ENCODE data around the gene CASZ1. TPM values are rescaled to one million over a fixed set of nuclear protein-coding genes. Genes with fewer than 3 reads are reported as not detected.

The CASZ1 gene
- total RNA-seq, 1 experiment from 2014 or later = 0.58 TPM

DNA sequence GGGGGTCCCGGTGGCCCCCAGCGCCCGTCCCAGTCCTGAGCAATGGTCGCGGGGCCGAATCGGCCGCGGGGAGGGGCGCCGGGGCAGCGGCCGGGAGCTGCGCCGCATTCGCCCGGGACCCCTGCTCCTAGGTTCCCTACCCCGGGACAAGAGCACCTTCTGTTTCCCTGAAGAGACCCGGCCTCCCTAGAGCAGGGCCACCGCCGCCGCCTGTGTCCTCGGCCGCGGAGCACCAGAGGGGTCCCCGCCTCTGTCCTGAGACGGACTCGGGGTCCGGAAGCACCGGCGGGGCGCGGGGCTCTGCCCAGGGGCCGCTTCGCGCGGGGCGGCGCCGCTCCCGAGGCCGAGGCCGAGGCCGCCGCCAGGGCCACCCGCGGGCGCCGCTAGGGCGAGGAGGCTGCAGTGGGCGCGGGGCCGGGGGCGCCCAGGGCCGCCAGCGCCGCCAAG lies 157.9 kb downstream of the CASZ1 start:
- H3K27ac ChIP-seq = no peak overlapping the region
- H3K9me3 ChIP-seq (replicated peaks) = no peaks in the 10 kb centered on the region
- H3K27me3 ChIP-seq (replicated peaks) = peaks cover 14% of the 10 kb centered on the region
- DNase-seq (ENCODE audit: low read depth in 1 of 2, low spot score in 2 of 2) = no peak
- no peaks in the 10 kb centered on the region for H3K36me3 ChIP-seq
- no peak overlapping the region for H3K4me3 ChIP-seq
- H3K4me1 ChIP-seq (replicated peaks) = peaks cover 12% of the 10 kb centered on the region

GRCh38 chr1:10637834-10638558 lies 158.4 kb downstream of the CASZ1 start:
- Histone ChIP-seq H3K36me3 (no peaks in the 10 kb centered on the region), H3K27ac (no peak overlapping the region), H3K27me3 (replicated peaks) (peaks cover 14% of the 10 kb centered on the region), H3K4me3 (no peak overlapping the region), H3K4me1 (replicated peaks) (peaks cover 12% of the 10 kb centered on the region), H3K9me3 (replicated peaks) (no peaks in the 10 kb centered on the region)
- no peak for DNase-seq (ENCODE audit: low read depth in 1 of 2, low spot score in 2 of 2)

DNA sequence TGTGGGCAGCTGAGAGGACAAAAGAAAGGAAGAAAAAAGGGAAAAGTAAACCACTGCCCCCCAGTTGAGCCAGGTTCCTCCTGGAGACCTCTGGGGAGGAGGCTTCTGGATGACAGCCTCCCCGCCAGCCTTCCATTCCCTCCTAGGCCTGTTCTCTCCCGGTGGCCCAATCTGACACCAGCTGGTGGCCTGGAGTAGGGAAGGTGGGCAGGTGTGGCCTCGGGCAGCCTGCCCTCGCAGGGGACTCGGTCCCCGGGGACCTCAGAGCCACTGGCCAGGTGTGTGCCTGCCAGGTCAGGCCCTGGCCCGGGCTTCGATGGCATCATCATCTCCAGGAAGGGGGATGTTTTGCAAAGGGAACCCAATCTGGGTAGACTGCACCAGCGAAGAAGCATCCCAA lies 159.0 kb downstream of the CASZ1 start:
- Histone ChIP-seq H3K4me1 (replicated peaks) (peaks cover 12% of the 10 kb centered on the region), H3K27ac (no peak overlapping the region), H3K4me3 (no peak overlapping the region), H3K36me3 (no peaks in the 10 kb centered on the region), H3K9me3 (replicated peaks) (no peaks in the 10 kb centered on the region), H3K27me3 (replicated peaks) (peaks cover 14% of the 10 kb centered on the region)
- DNase-seq (ENCODE audit: low read depth in 1 of 2, low spot score in 2 of 2) = no peak

DNA sequence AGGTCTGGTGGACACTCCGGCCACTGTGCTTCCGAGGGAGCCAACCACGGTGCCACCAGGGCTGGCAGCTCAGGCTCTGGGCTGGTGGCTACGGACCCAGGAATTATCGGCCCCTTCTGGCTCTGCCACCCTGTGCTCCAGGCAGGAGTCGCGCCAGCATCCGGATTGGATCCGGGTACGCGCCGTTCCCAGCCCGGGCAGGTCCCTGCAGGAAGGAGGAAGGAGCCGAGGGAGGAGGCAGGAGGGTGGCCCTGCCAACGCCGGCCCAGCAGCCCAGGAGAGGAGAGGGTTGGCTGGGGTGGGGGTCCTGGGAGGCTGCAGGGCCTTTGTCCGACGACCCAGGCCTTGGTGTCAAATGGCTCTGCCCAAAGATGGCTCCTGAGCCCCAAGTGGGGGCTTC lies 160.5 kb downstream of the CASZ1 start:
- Histone ChIP-seq H3K9me3 (replicated peaks) (no peaks in the 10 kb centered on the region), H3K4me1 (replicated peaks) (peaks cover 12% of the 10 kb centered on the region), H3K36me3 (no peaks in the 10 kb centered on the region), H3K27ac (no peak overlapping the region), H3K27me3 (replicated peaks) (peaks cover 14% of the 10 kb centered on the region), H3K4me3 (no peak overlapping the region)
- no peak for DNase-seq (ENCODE audit: low read depth in 1 of 2, low spot score in 2 of 2)

DNA sequence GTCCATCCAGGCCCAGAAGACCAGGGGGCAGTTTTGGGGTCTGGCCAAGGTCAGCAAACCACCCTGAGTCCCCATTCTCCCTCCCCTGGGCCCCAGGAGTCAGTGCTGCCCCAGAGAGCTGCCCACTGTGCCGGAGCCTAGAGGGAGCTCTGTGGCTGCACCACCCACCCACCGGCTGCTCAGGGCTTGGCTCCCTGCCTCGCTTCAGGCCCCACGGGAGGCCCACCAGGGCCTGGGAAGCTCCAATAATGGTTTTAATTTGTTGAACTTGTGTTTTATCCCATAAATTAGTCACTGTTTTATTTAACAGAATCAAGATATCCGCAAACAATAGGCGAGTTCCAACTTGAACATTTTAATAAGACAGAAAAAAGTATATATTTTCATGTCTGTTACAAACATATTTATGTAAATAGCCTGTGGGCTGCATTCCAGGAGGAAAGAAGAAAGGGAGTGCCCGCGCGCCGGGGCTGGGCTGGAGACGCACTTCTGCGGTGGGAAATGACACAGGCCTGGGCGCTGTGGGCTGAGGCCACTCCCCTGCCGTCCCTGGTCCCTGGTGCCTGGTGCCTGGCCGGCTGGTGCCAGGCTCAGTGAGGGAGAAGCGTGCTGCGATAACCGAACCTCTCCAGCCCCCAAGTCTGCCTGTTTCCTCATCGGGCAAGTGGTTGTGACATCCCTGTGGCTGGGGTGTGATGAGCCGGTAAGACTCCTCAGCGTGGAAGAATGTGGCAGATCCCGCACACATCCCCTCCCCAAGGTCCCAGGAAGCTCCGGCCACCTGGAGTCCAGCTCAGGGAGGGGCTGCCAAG lies 161.2 kb downstream of the CASZ1 start:
- Histone ChIP-seq H3K4me3 (no peak overlapping the region), H3K27ac (no peak overlapping the region), H3K4me1 (replicated peaks) (peaks cover 12% of the 10 kb centered on the region), H3K9me3 (replicated peaks) (no peaks in the 10 kb centered on the region), H3K27me3 (replicated peaks) (peaks cover 14% of the 10 kb centered on the region), H3K36me3 (no peaks in the 10 kb centered on the region)
- DNase-seq (ENCODE audit: low read depth in 1 of 2, low spot score in 2 of 2) = peak in 1 of 2 experiments; percentile 27

DNA sequence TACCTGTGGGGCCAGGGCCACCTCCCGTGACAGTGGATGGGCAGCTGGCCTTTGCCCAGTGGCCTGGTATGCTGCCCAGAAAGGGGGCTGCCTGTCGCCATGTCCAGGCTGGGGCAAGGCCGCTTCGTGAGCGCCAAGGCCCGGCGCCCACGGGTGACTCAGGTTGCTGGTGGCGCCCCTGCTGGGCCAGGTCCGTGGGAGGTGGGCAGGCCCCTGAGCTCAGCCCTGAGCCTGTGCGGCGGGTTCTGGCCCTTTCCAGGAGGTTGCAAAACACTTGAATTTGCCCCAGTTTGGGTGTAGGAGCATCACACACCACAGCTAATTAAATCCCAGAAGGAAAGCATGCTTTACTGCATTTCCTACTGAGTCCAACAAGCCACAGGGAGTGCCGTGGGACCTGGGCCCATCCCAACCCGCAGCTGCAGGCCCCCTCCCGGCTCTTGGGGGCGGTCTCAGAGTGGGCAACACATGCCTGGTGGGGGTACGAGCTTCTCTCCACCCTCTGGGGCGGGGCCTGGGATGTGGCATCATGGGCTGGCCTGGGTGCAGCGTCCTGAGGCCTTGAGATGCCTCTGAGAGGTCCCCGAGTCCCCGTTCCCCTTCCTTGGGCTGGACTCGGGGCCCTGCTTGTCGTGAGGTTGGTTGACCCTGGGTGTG lies 161.9 kb downstream of the CASZ1 start:
- H3K9me3 ChIP-seq (replicated peaks) = no peaks in the 10 kb centered on the region
- no peak overlapping the region for H3K4me3 ChIP-seq
- peaks cover 12% of the 10 kb centered on the region for H3K4me1 ChIP-seq (replicated peaks)
- H3K27me3 ChIP-seq (replicated peaks) = peaks cover 13% of the 10 kb centered on the region
- peaks cover 2% of the 10 kb centered on the region; the same call in 1 of the 2 replicates for H3K36me3 ChIP-seq
- H3K27ac ChIP-seq = no peak overlapping the region
- no peak for DNase-seq (ENCODE audit: low read depth in 1 of 2, low spot score in 2 of 2)

DNA sequence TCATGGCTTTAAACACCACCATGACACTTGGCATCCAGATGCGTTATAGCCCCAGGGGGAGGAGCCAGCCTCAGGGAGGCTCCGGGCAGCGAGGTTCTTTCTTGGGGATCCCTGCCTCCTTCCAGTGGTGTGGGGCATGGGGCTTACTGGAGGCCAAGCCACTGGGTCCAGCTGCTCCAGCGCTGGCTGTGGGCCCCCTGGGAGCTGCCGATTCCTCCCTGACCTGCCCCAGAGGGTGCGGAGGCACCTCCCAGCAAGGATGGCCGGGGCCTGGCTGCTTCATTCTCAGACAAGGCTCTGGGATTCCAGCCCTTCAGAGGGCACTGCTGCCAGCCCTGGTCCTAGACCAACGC lies 162.4 kb downstream of the CASZ1 start:
- peaks cover 9% of the 10 kb centered on the region for H3K27me3 ChIP-seq (replicated peaks)
- H3K27ac ChIP-seq = no peak overlapping the region

DNA sequence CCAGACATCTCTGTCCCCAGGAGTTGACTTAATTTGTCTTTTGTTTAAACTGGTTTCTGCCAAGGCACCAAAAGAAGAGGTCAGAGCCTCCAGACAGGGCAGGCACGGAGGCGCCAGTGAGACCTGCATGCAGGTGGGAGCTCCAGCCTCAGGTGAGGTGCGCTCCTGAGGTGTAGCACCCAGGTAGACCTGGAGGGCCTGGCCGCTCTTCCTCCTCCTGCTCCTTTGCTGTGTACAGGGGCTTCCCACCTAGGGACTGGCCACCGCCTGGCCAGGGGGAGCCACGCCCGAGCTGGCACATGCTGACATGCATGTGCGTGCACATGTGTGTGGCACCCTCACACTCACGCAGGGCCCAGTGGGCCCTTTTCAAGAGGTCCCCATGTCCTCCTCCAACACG lies 163.0 kb downstream of the CASZ1 start:
- Histone ChIP-seq H3K36me3 (peaks cover 3% of the 10 kb centered on the region; the same call in 1 of the 2 replicates), H3K4me1 (replicated peaks) (peaks cover 12% of the 10 kb centered on the region), H3K27me3 (replicated peaks) (peaks cover 7% of the 10 kb centered on the region), H3K9me3 (replicated peaks) (no peaks in the 10 kb centered on the region), H3K4me3 (no peak overlapping the region), H3K27ac (no peak overlapping the region)
- DNase-seq (ENCODE audit: low read depth in 1 of 2, low spot score in 2 of 2) = no peak

More for the DNA sequence above, 162.4 kb downstream of the CASZ1 start:
- Histone ChIP-seq H3K36me3 (peaks cover 3% of the 10 kb centered on the region; the same call in 1 of the 2 replicates), H3K4me3 (no peak overlapping the region), H3K9me3 (replicated peaks) (no peaks in the 10 kb centered on the region), H3K4me1 (replicated peaks) (peaks cover 12% of the 10 kb centered on the region)
- DNase-seq (ENCODE audit: low read depth in 1 of 2, low spot score in 2 of 2) = no peak

DNA sequence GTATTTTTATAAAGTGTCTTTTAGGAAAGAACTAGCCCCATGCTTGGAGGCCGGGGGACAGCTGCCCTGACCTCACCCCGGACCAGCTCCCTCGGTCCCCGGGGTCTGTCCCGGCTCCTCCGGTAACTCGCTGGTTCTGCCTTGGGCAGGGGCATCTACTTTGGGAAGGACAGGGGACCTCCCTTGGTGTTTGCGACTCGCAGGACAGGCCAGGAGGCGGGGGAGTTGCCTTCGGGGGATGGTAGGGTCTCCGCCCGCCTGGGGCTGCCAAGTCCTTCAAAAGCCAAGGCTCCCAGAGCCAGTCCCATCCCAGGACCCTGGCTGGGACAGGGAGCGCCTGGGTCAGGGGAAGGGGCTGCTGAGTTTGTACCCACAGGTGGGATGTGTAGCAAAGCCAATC lies 163.8 kb downstream of the CASZ1 start:
- Histone ChIP-seq H3K27me3 (replicated peaks) (no peaks in the 10 kb centered on the region), H3K27ac (no peak overlapping the region), H3K4me3 (no peak overlapping the region), H3K9me3 (replicated peaks) (no peaks in the 10 kb centered on the region), H3K4me1 (replicated peaks) (peaks cover 12% of the 10 kb centered on the region), H3K36me3 (peaks cover 3% of the 10 kb centered on the region; the same call in 1 of the 2 replicates)
- no peak for DNase-seq (ENCODE audit: low read depth in 1 of 2, low spot score in 2 of 2)

- peaks cover 3% of the 10 kb centered on the region; the same call in 1 of the 2 replicates for H3K36me3 ChIP-seq
- H3K4me3 ChIP-seq = no peak overlapping the region
- no peak overlapping the region for H3K27ac ChIP-seq
- no peaks in the 10 kb centered on the region for H3K27me3 ChIP-seq (replicated peaks)
- H3K9me3 ChIP-seq (replicated peaks) = no peaks in the 10 kb centered on the region
- peaks cover 12% of the 10 kb centered on the region for H3K4me1 ChIP-seq (replicated peaks)
- no peak for DNase-seq (ENCODE audit: low read depth in 1 of 2, low spot score in 2 of 2)
Observed at GRCh38 chr1:10631811-10632593, 164.4 kb downstream of the CASZ1 start.

- Histone ChIP-seq H3K27ac (no peak overlapping the region), H3K9me3 (replicated peaks) (no peaks in the 10 kb centered on the region), H3K4me1 (replicated peaks) (peaks cover 12% of the 10 kb centered on the region), H3K27me3 (replicated peaks) (no peaks in the 10 kb centered on the region), H3K4me3 (no peak overlapping the region), H3K36me3 (peaks cover 3% of the 10 kb centered on the region; the same call in 1 of the 2 replicates)
- no peak for DNase-seq (ENCODE audit: low read depth in 1 of 2, low spot score in 2 of 2)
Observed at GRCh38 chr1:10631121-10631810, 165.2 kb downstream of the CASZ1 start.

- Histone ChIP-seq H3K4me1 (replicated peaks) (peaks cover 11% of the 10 kb centered on the region), H3K27me3 (replicated peaks) (no peaks in the 10 kb centered on the region), H3K36me3 (peaks cover 3% of the 10 kb centered on the region; the same call in 1 of the 2 replicates), H3K4me3 (no peak overlapping the region), H3K27ac (no peak overlapping the region), H3K9me3 (replicated peaks) (no peaks in the 10 kb centered on the region)
- no peak for DNase-seq (ENCODE audit: low read depth in 1 of 2, low spot score in 2 of 2)
Observed at GRCh38 chr1:10630661-10631120, 165.8 kb downstream of the CASZ1 start.

All from SJSA1 (cell line).